K562 (cell line): ENCODE measurements around the gene PDE4A. TPM values are rescaled to one million over a fixed set of nuclear protein-coding genes. Genes with fewer than 3 reads are reported as not detected.

Experiments used
- ATAC-seq: fragments of 200-7000 bp; cut with Tn5 transposase; 3 replicates; pipeline ENCODE4 v1.9.1; 2020; ENCODE audit warnings: moderate library complexity
- BruUV-seq: library from RNA; stranded (reverse); fragments of 400-500 nt; replicated peaks from 2 replicates; lab custom pipeline; 2021; lab: Mats Ljungman, UMichigan
- CTCF ChIA-PET: fragments of 300-600 bp; formaldehyde crosslinking; extraction: SDS; loops from one replicate; lab custom pipeline; 2021; ENCODE audit warnings: low intra/inter-chr PET ratio; lab: Yijun Ruan, JAX
- POLR2A ChIA-PET: fragments of 300-600, 350-650 bp; sonication (Branson Sonifier 250); formaldehyde crosslinking; extraction: SDS; loops from one replicate; lab custom pipeline; 2021; ENCODE audit warnings: antibody characterized with exemption, inconsistent platforms; lab: Yijun Ruan, JAX
- DNase-seq, 4 experiments: peaks; one replicate each; pipeline versions ENCODE4 v3.0.0 to v3.0.0-alpha.2; 2011 to 2018; ENCODE audit warnings: low spot score in 3 of 4, mixed read lengths in 3 of 4; ENCODE audit errors: extremely low read depth in 1 of 4
- FAIRE-seq: peaks from 2 replicates; lab custom pipeline; 2011; peaks lifted over from hg19 to GRCh38; lab: Jason Lieb, UNC
- H2AFZ ChIP-seq: 2 replicates; pipeline ENCODE4 v1.6.0; 2011; ENCODE audit warnings: low read depth, low read length, control low read depth, inconsistent platforms
- H3K27ac ChIP-seq: fragments of 200-600 bp; 3 replicates; pipeline ENCODE4 v1.8.0; 2011; ENCODE audit warnings: low read depth, mild to moderate bottlenecking, control low read depth, inconsistent platforms, low read length, moderate library complexity, mixed read lengths; ENCODE audit errors: extremely low read depth
- H3K27me3 ChIP-seq, 2 experiments: fragments of 300-600 bp in 1 of 2; 2 replicates in 1 of 2; 3 replicates in 1 of 2; pipeline versions ENCODE4 v1.6.0 to v1.8.0; 2011; ENCODE audit warnings: inconsistent platforms in 2 of 2, low read length in 2 of 2, mild to moderate bottlenecking in 1 of 2, mixed read lengths in 1 of 2, moderate library complexity in 1 of 2; ENCODE audit not compliant: control insufficient read depth in 2 of 2, insufficient read depth in 2 of 2
- H3K36me3 ChIP-seq: fragments of 300-600 bp; 3 replicates; pipeline ENCODE4 v1.8.0; 2011; ENCODE audit warnings: mild to moderate bottlenecking, low read length, inconsistent platforms; ENCODE audit not compliant: control insufficient read depth, insufficient read depth
- H3K4me1 ChIP-seq, 2 experiments: fragments of 200-600 bp in 1 of 2; replicated peaks in 1 of 2; 2 replicates in 1 of 2; 3 replicates in 1 of 2; pipeline versions ENCODE4 v1.5.1 to v1.8.0; 2011; ENCODE audit warnings: inconsistent platforms in 2 of 2, low read length in 2 of 2, mild to moderate bottlenecking in 1 of 2, mixed read lengths in 1 of 2, moderate library complexity in 1 of 2; ENCODE audit not compliant: control insufficient read depth in 2 of 2, insufficient read depth in 2 of 2
- H3K4me2 ChIP-seq: 2 replicates; pipeline ENCODE4 v1.6.1; 2011; ENCODE audit warnings: low read length, control low read depth, inconsistent platforms, mixed read lengths; ENCODE audit not compliant: insufficient read depth
- H3K4me3 ChIP-seq: fragments of 200-600 bp; sonication (generic), shearing (Covaris generic); 2 replicates; pipeline ENCODE4 v1.5.1; 2016; ENCODE audit warnings: control low read depth, inconsistent platforms
- H3K79me2 ChIP-seq: fragments of 200-600 bp; 3 replicates; pipeline ENCODE4 v1.8.0; 2011; ENCODE audit warnings: low read length, inconsistent platforms; ENCODE audit not compliant: control insufficient read depth, insufficient read depth
- H3K9ac ChIP-seq, 2 experiments: 2 replicates each; pipeline versions ENCODE4 v1.6.0 to v1.6.1; 2011; ENCODE audit warnings: low read depth in 2 of 2, low read length in 2 of 2, control low read depth in 1 of 2, inconsistent platforms in 1 of 2, mild to moderate bottlenecking in 1 of 2, mixed read lengths in 1 of 2; ENCODE audit not compliant: insufficient read depth in 1 of 2
- H3K9me1 ChIP-seq: one replicate; pipeline ENCODE4 v1.6.0; 2011; ENCODE audit warnings: inconsistent platforms, mild to moderate bottlenecking, low read length, moderate library complexity; ENCODE audit not compliant: control insufficient read depth, insufficient read depth
- H3K9me3 ChIP-seq: replicated peaks from 2 replicates; pipeline ENCODE4 v1.5.1; 2011; ENCODE audit warnings: low read depth, low read length, inconsistent platforms; ENCODE audit not compliant: control insufficient read depth, insufficient read depth
- H4K20me1 ChIP-seq: replicated peaks from 2 replicates; pipeline ENCODE4 v1.6.1; 2011; ENCODE audit warnings: low read length, inconsistent platforms, mixed read lengths; ENCODE audit not compliant: control insufficient read depth, insufficient read depth
- ATF1 ChIP-seq, 2 experiments: fragments of 450-650 bp in 1 of 2; IDR thresholded peaks; 2 replicates each; pipeline ENCODE4 v1.6.1; 2016; ENCODE audit warnings: missing compliant biosample characterization in 1 of 2, missing genetic modification characterization in 1 of 2
- DDX20 ChIP-seq: fragments of 450-650 bp; IDR thresholded peaks from 2 replicates; pipeline ENCODE4 v1.6.1; 2016; ENCODE audit warnings: missing genetic modification characterization, low read depth, mild to moderate bottlenecking, missing compliant biosample characterization, moderate library complexity
- KDM1A ChIP-seq, 2 experiments: fragments of 450-650 bp; IDR thresholded peaks; 2 replicates each; pipeline ENCODE4 v1.6.1; 2016; ENCODE audit warnings: mild to moderate bottlenecking in 2 of 2
- MEIS2 ChIP-seq: fragments of 450-650 bp; IDR thresholded peaks from 2 replicates; pipeline ENCODE4 v1.6.1; 2014; ENCODE audit warnings: mild to moderate bottlenecking; ENCODE audit not compliant: partially characterized antibody
- NR1H2 ChIP-seq: sonication (generic); formaldehyde crosslinking; IDR thresholded peaks from 2 replicates; pipeline ENCODE4 v1.4.0; 2020; ENCODE audit warnings: mild to moderate bottlenecking, missing genetic modification reagents
- NRF1 ChIP-seq, 2 experiments: fragments of 450-650 bp; IDR thresholded peaks in 1 of 2; conservative IDR thresholded peaks in 1 of 2; 2 replicates each; pipeline ENCODE4 v1.6.1; 2014; ENCODE audit warnings: mild to moderate bottlenecking in 2 of 2
- RAD21 ChIP-seq, 2 experiments: fragments of 250-450 bp in 1 of 2; fragments of 450-650 bp in 1 of 2; sonication (Bioruptor Pico) in 1 of 2; formaldehyde crosslinking in 1 of 2; IDR thresholded peaks in 1 of 2; conservative IDR thresholded peaks in 1 of 2; 2 replicates each; pipeline versions ENCODE4 v1.4.0 to v1.8.0; 2020 to 2022; ENCODE audit warnings: mild to moderate bottlenecking in 2 of 2, moderate library complexity in 1 of 2
- SRSF7 ChIP-seq: fragments of 200-400 bp; formaldehyde crosslinking; optimal IDR thresholded peaks from 2 replicates; pipeline ENCODE3; 2017; ENCODE audit warnings: mild to moderate bottlenecking, low read depth, low read length
- ZKSCAN3 ChIP-seq: fragments of 250-450 bp; sonication (Bioruptor Pico); IDR thresholded peaks from 2 replicates; pipeline ENCODE4 v1.4.0; 2020
- WGBS: fragments of 100-300 bp; shearing (Covaris generic); methylation state at CpG from one replicate; pipeline ENCODE4 v1.1.6; 2016; ENCODE audit warnings: low coverage, mixed read lengths; ENCODE audit not compliant: insufficient coverage; ENCODE audit errors: missing lambda C conversion rate; 5-methylcytosine and 5-hydroxymethylcytosine counted together
- in situ Hi-C: fragments of 300-500 bp; cut with MboI; formaldehyde crosslinking; loops from 4 replicates; pipeline ENCODE4 v1.15.0; 2018; ENCODE audit warnings: inconsistent platforms, mixed read lengths
- intact Hi-C: fragments of 100-400 bp; cut with micrococcal nuclease; formaldehyde crosslinking; loops from 2 replicates; pipeline ENCODE4 v1.14.2; 2022
- polyA plus RNA-seq, 8 experiments: library from polyadenylated mRNA; depleted of rRNA in 4 of 8; stranded (reverse) in 5 of 8; unstranded in 3 of 8; fragments of >200 nt; fragmentation: Nextera tagmentation in 2 of 8; fragmentation: Illumina TruSeq in 1 of 8; extraction: Ambion mirVana in 2 of 8; extraction: Trizol in 1 of 8; gene quantifications; 2 replicates each; pipeline versions ENCODE4 v1.2.1 to v1.2.3, GENCODE V29; 2011 to 2014; ENCODE audit warnings: inconsistent platforms in 1 of 8, missing spikeins in 1 of 8
- total RNA-seq, 7 experiments: library from RNA; depleted of rRNA in 6 of 7; stranded (reverse); fragments of >200 nt in 6 of 7; fragmentation: Illumina TruSeq in 2 of 7; extraction: Trizol in 2 of 7; gene quantifications; 2 replicates each; pipeline versions ENCODE4 v1.2.1 to v1.2.3, GENCODE V29; 2011 to 2021; ENCODE audit warnings: low replicate concordance in 1 of 7
- TF ChIP-seq, protein P1 (sequence below): sonication (generic); formaldehyde crosslinking; IDR thresholded peaks from 2 replicates; pipeline ENCODE4 v1.8.0; 2023; ENCODE audit warnings: missing genetic modification reagents, mild to moderate bottlenecking, borderline replicate concordance
- TF ChIP-seq, protein P2 (sequence below): fragments of 250-450 bp; sonication (Bioruptor Pico); IDR thresholded peaks from 2 replicates; pipeline ENCODE4 v1.5.1; 2021; ENCODE audit warnings: mild to moderate bottlenecking
- TF ChIP-seq, protein P3 (sequence below): fragments of 450-650 bp; IDR thresholded peaks from 2 replicates; pipeline ENCODE4 v1.6.1; 2018; ENCODE audit warnings: mild to moderate bottlenecking, low read depth; ENCODE audit not compliant: partially characterized antibody

PDE4A gene
- total and polyA plus RNA-seq, 9 of the 15 experiments (the other 6 are each of a cell fraction or from before 2014, with no cell fraction given): 0.66 to 26.9 (median 4.6) TPM

DNA sequence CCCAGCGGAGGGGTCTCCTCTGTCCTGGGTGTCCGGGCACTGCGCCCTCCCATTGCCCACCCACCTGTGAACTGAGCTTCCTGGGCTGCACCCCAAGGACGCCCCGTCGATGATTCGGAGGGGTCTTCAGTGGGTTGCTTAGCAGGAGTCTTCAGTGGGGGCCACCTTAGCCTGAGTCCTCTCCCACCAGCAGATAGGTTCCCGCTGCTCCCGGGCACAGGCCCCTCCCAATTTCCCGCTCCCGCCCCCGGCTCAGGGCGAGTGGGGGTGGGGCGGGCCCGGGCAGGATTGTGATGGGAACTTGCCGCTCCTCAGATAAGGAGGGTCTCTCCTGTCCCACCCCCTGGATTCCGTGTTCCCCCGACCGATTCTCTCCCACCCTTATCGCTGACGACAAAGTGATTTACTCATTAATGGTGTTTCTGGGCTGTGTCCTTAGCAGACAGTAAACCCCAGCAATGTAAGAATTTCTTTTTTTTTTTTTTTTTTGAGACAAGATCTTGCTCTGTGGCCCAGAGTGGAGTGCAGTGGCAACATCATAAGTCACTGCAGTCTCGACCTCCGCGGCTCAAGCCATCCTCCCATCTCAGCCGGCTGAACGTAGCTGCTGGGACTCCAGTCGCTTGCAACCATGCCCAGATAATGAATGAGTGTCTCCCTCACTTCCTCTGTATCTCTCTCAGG, 97.6 kb downstream of the PDE4A start:
- Histone ChIP-seq H3K4me3 (peak overlapping the region; percentile 30), H3K27me3 (peaks cover 0 to 16% of the 10 kb centered on the region in 2 experiments; a peak in 4 of 5 replicates), H3K4me1 (peaks cover 19 to 48% of the 10 kb centered on the region in 2 experiments; a peak in 4 of 5 replicates), H3K79me2 (no peaks in the 10 kb centered on the region), H3K9ac (peak overlapping the region in 1 of 2 experiments; percentile 86; a peak in 3 of 4 replicates), H3K4me2 (peak overlapping the region; percentile 49), H3K27ac (no peak overlapping the region), H3K36me3 (no peaks in the 10 kb centered on the region), H2AFZ (peak overlapping the region; percentile 69), H3K9me1 (no peaks in the 10 kb centered on the region), H4K20me1 (no peaks in the 10 kb centered on the region; the same call in 1 of the 2 replicates), H3K9me3 (no peaks in the 10 kb centered on the region)
- 7% methylated on average over 21 of the region's 27 CpGs for WGBS
- ChIA-PET CTCF (interaction anchor here (0.9 kb wide), 1 partner anchor 12 kb away, joined by 3 read pairs; no protein-coding TSS in a partner anchor), POLR2A (interaction anchor here (0.6 kb wide), 2 partner anchors 9 to 47 kb away, joined by 3 to 5 read pairs; no protein-coding TSS in a partner anchor)
- DNase-seq: peak; percentile 62 to 88 (median 76)
- intact Hi-C loops: no loop called here
- FAIRE-seq: peak; percentile 86
- no TSS peak for BruUV-seq
- in situ Hi-C loops: no loop called here
- peak; percentile 78 for ATAC-seq
- no peak for TF ChIP-seq KDM1A (IDR thresholded peaks at IDR 0.05)
- TF ChIP-seq NR1H2 (CRISPR knock-in tag): no peak
- TF ChIP-seq, protein P1, sequence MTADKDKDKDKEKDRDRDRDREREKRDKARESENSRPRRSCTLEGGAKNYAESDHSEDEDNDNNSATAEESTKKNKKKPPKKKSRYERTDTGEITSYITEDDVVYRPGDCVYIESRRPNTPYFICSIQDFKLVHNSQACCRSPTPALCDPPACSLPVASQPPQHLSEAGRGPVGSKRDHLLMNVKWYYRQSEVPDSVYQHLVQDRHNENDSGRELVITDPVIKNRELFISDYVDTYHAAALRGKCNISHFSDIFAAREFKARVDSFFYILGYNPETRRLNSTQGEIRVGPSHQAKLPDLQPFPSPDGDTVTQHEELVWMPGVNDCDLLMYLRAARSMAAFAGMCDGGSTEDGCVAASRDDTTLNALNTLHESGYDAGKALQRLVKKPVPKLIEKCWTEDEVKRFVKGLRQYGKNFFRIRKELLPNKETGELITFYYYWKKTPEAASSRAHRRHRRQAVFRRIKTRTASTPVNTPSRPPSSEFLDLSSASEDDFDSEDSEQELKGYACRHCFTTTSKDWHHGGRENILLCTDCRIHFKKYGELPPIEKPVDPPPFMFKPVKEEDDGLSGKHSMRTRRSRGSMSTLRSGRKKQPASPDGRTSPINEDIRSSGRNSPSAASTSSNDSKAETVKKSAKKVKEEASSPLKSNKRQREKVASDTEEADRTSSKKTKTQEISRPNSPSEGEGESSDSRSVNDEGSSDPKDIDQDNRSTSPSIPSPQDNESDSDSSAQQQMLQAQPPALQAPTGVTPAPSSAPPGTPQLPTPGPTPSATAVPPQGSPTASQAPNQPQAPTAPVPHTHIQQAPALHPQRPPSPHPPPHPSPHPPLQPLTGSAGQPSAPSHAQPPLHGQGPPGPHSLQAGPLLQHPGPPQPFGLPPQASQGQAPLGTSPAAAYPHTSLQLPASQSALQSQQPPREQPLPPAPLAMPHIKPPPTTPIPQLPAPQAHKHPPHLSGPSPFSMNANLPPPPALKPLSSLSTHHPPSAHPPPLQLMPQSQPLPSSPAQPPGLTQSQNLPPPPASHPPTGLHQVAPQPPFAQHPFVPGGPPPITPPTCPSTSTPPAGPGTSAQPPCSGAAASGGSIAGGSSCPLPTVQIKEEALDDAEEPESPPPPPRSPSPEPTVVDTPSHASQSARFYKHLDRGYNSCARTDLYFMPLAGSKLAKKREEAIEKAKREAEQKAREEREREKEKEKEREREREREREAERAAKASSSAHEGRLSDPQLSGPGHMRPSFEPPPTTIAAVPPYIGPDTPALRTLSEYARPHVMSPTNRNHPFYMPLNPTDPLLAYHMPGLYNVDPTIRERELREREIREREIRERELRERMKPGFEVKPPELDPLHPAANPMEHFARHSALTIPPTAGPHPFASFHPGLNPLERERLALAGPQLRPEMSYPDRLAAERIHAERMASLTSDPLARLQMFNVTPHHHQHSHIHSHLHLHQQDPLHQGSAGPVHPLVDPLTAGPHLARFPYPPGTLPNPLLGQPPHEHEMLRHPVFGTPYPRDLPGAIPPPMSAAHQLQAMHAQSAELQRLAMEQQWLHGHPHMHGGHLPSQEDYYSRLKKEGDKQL (CRISPR knock-in tag): no peak
- no peak for TF ChIP-seq SRSF7
- TF ChIP-seq RAD21 (CRISPR knock-in tag; conservative IDR thresholded peaks at IDR 0.05 in 1 of 2, IDR thresholded peaks at IDR 0.05 in 1 of 2): no peak
- no peak for TF ChIP-seq DDX20 (tag)
- TF ChIP-seq, protein P2, sequence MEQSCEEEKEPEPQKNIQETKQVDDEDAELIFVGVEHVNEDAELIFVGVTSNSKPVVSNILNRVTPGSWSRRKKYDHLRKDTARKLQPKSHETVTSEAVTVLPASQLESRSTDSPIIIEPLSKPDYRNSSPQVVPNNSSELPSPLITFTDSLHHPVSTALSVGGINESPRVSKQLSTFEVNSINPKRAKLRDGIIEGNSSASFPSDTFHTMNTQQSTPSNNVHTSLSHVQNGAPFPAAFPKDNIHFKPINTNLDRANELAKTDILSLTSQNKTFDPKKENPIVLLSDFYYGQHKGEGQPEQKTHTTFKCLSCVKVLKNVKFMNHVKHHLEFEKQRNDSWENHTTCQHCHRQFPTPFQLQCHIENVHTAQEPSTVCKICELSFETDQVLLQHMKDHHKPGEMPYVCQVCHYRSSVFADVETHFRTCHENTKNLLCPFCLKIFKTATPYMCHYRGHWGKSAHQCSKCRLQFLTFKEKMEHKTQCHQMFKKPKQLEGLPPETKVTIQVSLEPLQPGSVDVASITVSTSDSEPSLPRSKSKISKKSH (CRISPR knock-in tag): no peak
- TF ChIP-seq ZKSCAN3 (CRISPR knock-in tag): no peak
- TF ChIP-seq, protein P3, sequence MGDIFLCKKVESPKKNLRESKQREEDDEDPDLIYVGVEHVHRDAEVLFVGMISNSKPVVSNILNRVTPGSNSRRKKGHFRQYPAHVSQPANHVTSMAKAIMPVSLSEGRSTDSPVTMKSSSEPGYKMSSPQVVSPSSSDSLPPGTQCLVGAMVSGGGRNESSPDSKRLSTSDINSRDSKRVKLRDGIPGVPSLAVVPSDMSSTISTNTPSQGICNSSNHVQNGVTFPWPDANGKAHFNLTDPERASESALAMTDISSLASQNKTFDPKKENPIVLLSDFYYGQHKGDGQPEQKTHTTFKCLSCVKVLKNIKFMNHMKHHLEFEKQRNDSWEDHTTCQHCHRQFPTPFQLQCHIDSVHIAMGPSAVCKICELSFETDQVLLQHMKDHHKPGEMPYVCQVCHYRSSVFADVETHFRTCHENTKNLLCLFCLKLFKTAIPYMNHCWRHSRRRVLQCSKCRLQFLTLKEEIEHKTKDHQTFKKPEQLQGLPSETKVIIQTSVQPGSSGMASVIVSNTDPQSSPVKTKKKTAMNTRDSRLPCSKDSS: no peak
- TF ChIP-seq NRF1 (conservative IDR thresholded peaks at IDR 0.05 in 1 of 2, IDR thresholded peaks at IDR 0.05 in 1 of 2): no peak
- TF ChIP-seq ATF1 (CRISPR knock-in tag; IDR thresholded peaks at IDR 0.05): no peak
- TF ChIP-seq ATF1 (tag; IDR thresholded peaks at IDR 0.05): peak; percentile 13; the same call in 1 of the 2 replicates
- peak; percentile 56 for TF ChIP-seq MEIS2
